G401.6 (cell line): ENCODE results near the gene CNKSR3.

Experiments
- FAIRE-seq: peaks from 2 replicates; lab custom pipeline; 2012; peaks lifted over from hg19 to GRCh38; lab: Jason Lieb, UNC

Gene CNKSR3

GRCh38 chr6:154379585-154379984, 130.9 kb downstream of the CNKSR3 start:
- peak; percentile 58 for FAIRE-seq

- FAIRE-seq = no peak
Observed at GRCh38 chr6:154378518-154378917, 132.0 kb downstream of the CNKSR3 start.

GRCh38 chr6:154377726-154378125, 132.8 kb downstream of the CNKSR3 start:
- no peak for FAIRE-seq

GRCh38 chr6:154373971-154374370, 136.5 kb downstream of the CNKSR3 start:
- FAIRE-seq = no peak

- no peak for FAIRE-seq
Observed at GRCh38 chr6:154371281-154371680, 139.2 kb downstream of the CNKSR3 start.

GRCh38 chr6:154370545-154370944, 139.9 kb downstream of the CNKSR3 start:
- FAIRE-seq = no peak

- no peak for FAIRE-seq
Observed at GRCh38 chr6:154367839-154368695, 142.4 kb downstream of the CNKSR3 start.

- FAIRE-seq = no peak
Observed at GRCh38 chr6:154367336-154367735, 143.1 kb downstream of the CNKSR3 start.

- FAIRE-seq = no peak
Observed at GRCh38 chr6:154363821-154364220, 146.7 kb downstream of the CNKSR3 start.

- FAIRE-seq = no peak
Observed at GRCh38 chr6:154361476-154361875, 149.0 kb downstream of the CNKSR3 start.

GRCh38 chr6:154360476-154360875, 150.0 kb downstream of the CNKSR3 start:
- no peak for FAIRE-seq

- FAIRE-seq = no peak
Observed at GRCh38 chr6:154359679-154360078, 150.8 kb downstream of the CNKSR3 start.

- no peak for FAIRE-seq
Observed at GRCh38 chr6:154359161-154359574, 151.3 kb downstream of the CNKSR3 start.

GRCh38 chr6:154358019-154358545, 152.4 kb downstream of the CNKSR3 start:
- FAIRE-seq = no peak

- FAIRE-seq = no peak
Observed at GRCh38 chr6:154356690-154357089, 153.8 kb downstream of the CNKSR3 start, which contains the start of gene IPCEF1. Gene IPCEF1, minus strand, starts transcription at chr6:154356803. Its CDS starts 90,856 bp downstream, at chr6:154265947.

GRCh38 chr6:154356113-154356512, 154.4 kb downstream of the CNKSR3 start:
- FAIRE-seq = no peak

GRCh38 chr6:154354265-154354777, 156.2 kb downstream of the CNKSR3 start:
- no peak for FAIRE-seq

- FAIRE-seq = no peak
Observed at GRCh38 chr6:154353626-154354025, 156.9 kb downstream of the CNKSR3 start.

GRCh38 chr6:154352898-154353585, 157.4 kb downstream of the CNKSR3 start:
- no peak for FAIRE-seq

- no peak for FAIRE-seq
Observed at GRCh38 chr6:154350293-154350692, 160.2 kb downstream of the CNKSR3 start.

- no peak for FAIRE-seq
Observed at GRCh38 chr6:154347981-154348380, 162.5 kb downstream of the CNKSR3 start.

- FAIRE-seq = no peak
Observed at GRCh38 chr6:154345811-154346210, 164.7 kb downstream of the CNKSR3 start.
